T-cell (primary cell): Measurements from ENCODE around the gene LBHD1. TPM values are rescaled to one million over a fixed set of nuclear protein-coding genes. Genes with fewer than 3 reads are reported as not detected.

Experiments used
- ATAC-seq, 4 experiments: fragments of 200-7000 bp in 3 of 4; fragments of 150-1000 bp in 1 of 4; cut with Tn5 transposase; replicated peaks in 1 of 4; 1 replicate in 3 of 4; 2 replicates in 1 of 4; pipeline ENCODE4 v1.10.0; 2021; ENCODE audit warnings: moderate library complexity in 3 of 4, mild to moderate bottlenecking in 2 of 4, moderate number of reproducible peaks in 1 of 4
- CTCF ChIA-PET, 2 donors: fragments of 300-600 bp; sonication (Branson Sonifier 250); formaldehyde crosslinking; loops; one replicate each; lab custom pipeline; 2022; ENCODE audit warnings: antibody characterized with exemption in 2 of 2; lab: Charles Lee
- POLR2A ChIA-PET, 2 donors: fragments of 300-600 bp; sonication (Branson Sonifier 250); formaldehyde crosslinking; loops; one replicate each; lab custom pipeline; 2022; ENCODE audit warnings: antibody characterized with exemption in 2 of 2; lab: Charles Lee
- DNase-seq, 35 experiments: peaks; one replicate each; pipeline versions ENCODE4 v3.0.0 to v3.0.0-alpha.2; 2013 to 2023
- H3K27ac ChIP-seq: one replicate; pipeline ENCODE4 v1.5.1; 2013; ENCODE audit warnings: low read length
- H3K27me3 ChIP-seq, 2 experiments: replicated peaks in 1 of 2; 1 replicate in 1 of 2; 2 replicates in 1 of 2; pipeline versions ENCODE4 v1.6.1 to v1.7.0; 2013; ENCODE audit warnings: low read length in 1 of 2, mixed read lengths in 1 of 2; ENCODE audit not compliant: control insufficient read depth in 2 of 2, insufficient read depth in 2 of 2; ENCODE audit errors: extremely low read depth in 1 of 2
- H3K36me3 ChIP-seq, 2 donors: 1 replicate in 1 of 2; 2 replicates in 1 of 2; pipeline versions ENCODE4 v1.6.1 to v1.7.0; 2013; ENCODE audit warnings: low read length in 1 of 2; ENCODE audit not compliant: control insufficient read depth in 2 of 2, insufficient read depth in 1 of 2; ENCODE audit errors: extremely low read depth in 1 of 2
- H3K4me1 ChIP-seq, 2 experiments: 1 replicate in 1 of 2; 2 replicates in 1 of 2; pipeline versions ENCODE4 v1.6.1 to v1.7.0; 2013; ENCODE audit warnings: low read length in 2 of 2, mixed read lengths in 1 of 2; ENCODE audit not compliant: insufficient read depth in 2 of 2, control insufficient read depth in 1 of 2; ENCODE audit errors: extremely low read depth in 1 of 2
- H3K4me3 ChIP-seq, 2 donors: 1 replicate in 1 of 2; 2 replicates in 1 of 2; pipeline versions ENCODE4 v1.5.1 to v1.7.0; 2013; ENCODE audit warnings: mild to moderate bottlenecking in 2 of 2, low read length in 1 of 2, moderate library complexity in 1 of 2; ENCODE audit not compliant: control insufficient read depth in 1 of 2; ENCODE audit errors: extremely low read depth in 1 of 2
- H3K9me3 ChIP-seq: 2 replicates; pipeline ENCODE4 v1.7.0; 2013
- H3K27ac Mint-ChIP-seq, 2 donors: one replicate each; pipeline ENCODE4 v1.8.0; 2020 to 2021; ENCODE audit warnings: mild to moderate bottlenecking in 2 of 2, mixed read lengths in 2 of 2
- H3K27me3 Mint-ChIP-seq, 2 donors: one replicate each; pipeline ENCODE4 v1.8.0; 2021 to 2022; ENCODE audit warnings: mixed read lengths in 2 of 2
- H3K36me3 Mint-ChIP-seq: one replicate; pipeline ENCODE4 v1.8.0; 2021; ENCODE audit warnings: mixed read lengths
- H3K4me1 Mint-ChIP-seq, 3 donors: one replicate each; pipeline ENCODE4 v1.8.0; 2020 to 2022; ENCODE audit warnings: mixed read lengths in 3 of 3, mild to moderate bottlenecking in 1 of 3
- H3K4me3 Mint-ChIP-seq, 3 donors: one replicate each; pipeline ENCODE4 v1.8.0; 2020 to 2022; ENCODE audit warnings: mild to moderate bottlenecking in 3 of 3, mixed read lengths in 3 of 3, moderate library complexity in 3 of 3
- H3K9me3 Mint-ChIP-seq, 3 donors: one replicate each; pipeline ENCODE4 v1.8.0; 2020 to 2022; ENCODE audit warnings: mixed read lengths in 3 of 3
- WGBS: methylation state at CpG from one replicate; pipeline ENCODE4 v1.1.5; 2013; ENCODE audit warnings: missing lambda C conversion rate; ENCODE audit not compliant: insufficient coverage; 5-methylcytosine and 5-hydroxymethylcytosine counted together
- total RNA-seq, 35 experiments: library from RNA in 6 of 35; stranded (reverse) in 6 of 35; fragments of 120-200 nt in 1 of 35; gene quantifications; one replicate each; pipeline versions ENCODE4 v1.2.1 to v1.2.4 and lab custom pipeline; 2013 to 2026

The LBHD1 gene
- total RNA-seq, 5 donors from 2014 or later (not counting 1 experiment from before 2014, with no cell fraction given), result 15.5 to 24.7 (median 20.7) TPM

GRCh38 chr11:62648185-62648966, 23.7 kb downstream of the LBHD1 start:
- ChIA-PET CTCF (no interaction called here), POLR2A (interaction anchor here (0.8 to 1.2 kb wide), 2 partner anchors 26 to 75 kb away, joined by 3 read pairs; partner anchors contain the start of gene EEF1G (in 1 of the 2))
- H3K36me3 Mint-ChIP-seq, result peaks cover 7% of the 10 kb centered on the region

GRCh38 chr11:62647609-62648005, 24.5 kb downstream of the LBHD1 start:
- Histone ChIP-seq H3K27ac (no peak overlapping the region), H3K4me1 (peaks cover 16 to 55% of the 10 kb centered on the region in 2 experiments), H3K9me3 (no peaks in the 10 kb centered on the region), H3K36me3 (peaks cover 9 to 37% of the 10 kb centered on the region in 2 donors), H3K27me3 (no peaks in the 10 kb centered on the region), H3K4me3 (no peak overlapping the region)
- peaks cover 34 to 42% (median 40%) of the 10 kb centered on the region in 3 donors for H3K4me1 Mint-ChIP-seq
- no peaks in the 10 kb centered on the region for H3K27me3 Mint-ChIP-seq
- ATAC-seq (no peak), DNase-seq (no peak)
- ChIA-PET POLR2A (interaction anchor here (1.2 to 2.4 kb wide), 2 partner anchors 17 to 25 kb away, joined by 3 to 34 read pairs; partner anchors contain the start of genes C11orf98 (in 1 of the 2) and CSKMT (in 1 of the 2)), CTCF (no interaction called here)
- no peak overlapping the region for H3K4me3 Mint-ChIP-seq
- 91% methylated on average over 6 of the region's 6 CpGs for WGBS
- H3K9me3 Mint-ChIP-seq, result no peaks in the 10 kb centered on the region
- peaks cover 7% of the 10 kb centered on the region for H3K36me3 Mint-ChIP-seq
- H3K27ac Mint-ChIP-seq, result no peak overlapping the region

More at GRCh38 chr11:62648185-62648966, 23.7 kb downstream of the LBHD1 start:
- no peak overlapping the region for H3K27ac ChIP-seq
- Mint-ChIP-seq H3K27me3 (no peaks in the 10 kb centered on the region), H3K9me3 (no peaks in the 10 kb centered on the region), H3K4me3 (no peak overlapping the region), H3K4me1 (peaks cover 38 to 42% (median 40%) of the 10 kb centered on the region in 3 donors), H3K27ac (no peak overlapping the region)
- peaks cover 9 to 34% of the 10 kb centered on the region in 2 donors for H3K36me3 ChIP-seq
- H3K27me3 ChIP-seq, result no peaks in the 10 kb centered on the region
- H3K4me3 ChIP-seq, result no peak overlapping the region
- peaks cover 16 to 60% of the 10 kb centered on the region in 2 experiments for H3K4me1 ChIP-seq
- WGBS, result 96% methylated on average over 18 of the region's 24 CpGs
- ATAC-seq, result no peak
- no peak for DNase-seq
- no peaks in the 10 kb centered on the region for H3K9me3 ChIP-seq

- H3K4me1 Mint-ChIP-seq, result peaks cover 28 to 39% (median 36%) of the 10 kb centered on the region in 3 donors
- H3K27me3 Mint-ChIP-seq, result no peaks in the 10 kb centered on the region
- H3K4me1 ChIP-seq, result peaks cover 14 to 49% of the 10 kb centered on the region in 2 experiments
- CTCF ChIA-PET, result interaction anchor here (0.6 to 1.7 kb wide), 3 partner anchors 18 to 258 kb away, joined by 4 to 7 read pairs (median 7); partner anchors contain the start of genes C11orf98 (in 1 of the 2) and CSKMT (in 1 of the 2)
- peaks cover 9 to 38% of the 10 kb centered on the region in 2 donors for H3K36me3 ChIP-seq
- no peaks in the 10 kb centered on the region for H3K9me3 Mint-ChIP-seq
- peak overlapping the region; percentile 93 to 96 for H3K27ac Mint-ChIP-seq
- H3K36me3 Mint-ChIP-seq, result peaks cover 7% of the 10 kb centered on the region
- H3K9me3 ChIP-seq, result no peaks in the 10 kb centered on the region
- POLR2A ChIA-PET, result interaction anchor here in 1 of 2 donors (0.6 to 2.4 kb wide), 4 partner anchors 18 to 73 kb away, joined by 5 to 34 read pairs (median 8); partner anchors contain the start of genes C11orf98, CSKMT and EEF1G
- WGBS, result 83% methylated on average over 26 of the region's 32 CpGs
- no peak for DNase-seq
- ATAC-seq, result no peak
- H3K27ac ChIP-seq, result peak overlapping the region; percentile 38
- peak overlapping the region; percentile 95 to 98 (median 97) for H3K4me3 Mint-ChIP-seq
- H3K27me3 ChIP-seq, result no peaks in the 10 kb centered on the region
- peak overlapping the region in 1 of 2 donors; percentile 100 for H3K4me3 ChIP-seq
Measured at GRCh38 chr11:62646825-62647608, 25.1 kb downstream of the LBHD1 start.

- no peaks in the 10 kb centered on the region for H3K27me3 ChIP-seq
- H3K4me3 ChIP-seq, result peak within 1 kb of the TSS; percentile 95 to 100
- peaks cover 11 to 47% of the 10 kb centered on the region in 2 experiments for H3K4me1 ChIP-seq
- ChIA-PET CTCF (interaction anchor here (0.6 to 1.7 kb wide), 5 partner anchors 19 to 257 kb away, joined by 3 to 7 read pairs (median 4); partner anchors contain the start of genes C11orf98 (in 1 of the 2) and CSKMT (in 1 of the 2)), POLR2A (interaction anchor here (0.6 to 2.4 kb wide), 7 partner anchors 9 to 83 kb away, joined by 3 to 34 read pairs (median 5); partner anchors contain the start of genes C11orf98 (in 2 of the 2), CSKMT (in 2 of the 2) and EEF1G (in 1 of the 2))
- under 1% methylated on average over 62 of the region's 73 CpGs for WGBS
- peak; percentile 96 to 100 (median 99) for DNase-seq
- Mint-ChIP-seq H3K36me3 (peaks cover 7% of the 10 kb centered on the region), H3K4me1 (peaks cover 27 to 39% (median 36%) of the 10 kb centered on the region in 3 donors), H3K27ac (peak within 1 kb of the TSS; percentile 93 to 96), H3K27me3 (no peaks in the 10 kb centered on the region), H3K4me3 (peak within 1 kb of the TSS; percentile 95 to 98 (median 97)), H3K9me3 (no peaks in the 10 kb centered on the region)
- peak within 1 kb of the TSS; percentile 94 for H3K27ac ChIP-seq
- peak; percentile 98 to 99 (median 98) for ATAC-seq
- H3K9me3 ChIP-seq, result no peaks in the 10 kb centered on the region
- peaks cover 9 to 38% of the 10 kb centered on the region in 2 donors for H3K36me3 ChIP-seq
Measured at GRCh38 chr11:62645946-62646824, 25.9 kb downstream of the LBHD1 start, which contains the start of gene GANAB. Gene GANAB, minus strand, starts transcription at chr11:62646613. Its CDS starts 14 bp downstream, at chr11:62646599.

GRCh38 chr11:62645671-62645945, 26.5 kb downstream of the LBHD1 start:
- Histone ChIP-seq H3K27me3 (no peaks in the 10 kb centered on the region), H3K27ac (peak overlapping the region; percentile 94), H3K4me3 (peak overlapping the region; percentile 95 to 100), H3K9me3 (no peaks in the 10 kb centered on the region), H3K4me1 (peaks cover 11 to 52% of the 10 kb centered on the region in 2 experiments), H3K36me3 (peaks cover 9 to 38% of the 10 kb centered on the region in 2 donors)
- peak overlapping the region; percentile 95 to 98 (median 97) for H3K4me3 Mint-ChIP-seq
- no peaks in the 10 kb centered on the region for H3K27me3 Mint-ChIP-seq
- CTCF ChIA-PET, result interaction anchor here (0.6 to 1.7 kb wide), 3 partner anchors 20 to 51 kb away, joined by 3 to 7 read pairs (median 4); partner anchors contain the start of genes C11orf98 (in 1 of the 2) and CSKMT (in 1 of the 2)
- H3K9me3 Mint-ChIP-seq, result no peaks in the 10 kb centered on the region
- ATAC-seq (peak in 1 of 4 experiments; percentile 0), DNase-seq (peak in 1 of 35 experiments; percentile 27)
- peak overlapping the region; percentile 93 to 96 for H3K27ac Mint-ChIP-seq
- peaks cover 33 to 44% (median 38%) of the 10 kb centered on the region in 3 donors for H3K4me1 Mint-ChIP-seq
- WGBS, result 0% methylated on average over 4 of the region's 11 CpGs
- POLR2A ChIA-PET, result interaction anchor here (0.6 to 2.4 kb wide), 4 partner anchors 10 to 83 kb away, joined by 3 to 34 read pairs (median 4); partner anchors contain the start of genes C11orf98 (in 2 of the 2) and CSKMT (in 2 of the 2)
- peaks cover 7% of the 10 kb centered on the region for H3K36me3 Mint-ChIP-seq
